HG03097 (cell line): ENCODE measurements around the gene PRDM16.

ENCODE experiments used
- ATAC-seq: cut with Tn5 transposase; IDR thresholded peaks from one replicate; pipeline ENCODE4 v1.9.1; 2021; ENCODE audit not compliant: unreplicated experiment, low FRiP score

Gene PRDM16

DNA sequence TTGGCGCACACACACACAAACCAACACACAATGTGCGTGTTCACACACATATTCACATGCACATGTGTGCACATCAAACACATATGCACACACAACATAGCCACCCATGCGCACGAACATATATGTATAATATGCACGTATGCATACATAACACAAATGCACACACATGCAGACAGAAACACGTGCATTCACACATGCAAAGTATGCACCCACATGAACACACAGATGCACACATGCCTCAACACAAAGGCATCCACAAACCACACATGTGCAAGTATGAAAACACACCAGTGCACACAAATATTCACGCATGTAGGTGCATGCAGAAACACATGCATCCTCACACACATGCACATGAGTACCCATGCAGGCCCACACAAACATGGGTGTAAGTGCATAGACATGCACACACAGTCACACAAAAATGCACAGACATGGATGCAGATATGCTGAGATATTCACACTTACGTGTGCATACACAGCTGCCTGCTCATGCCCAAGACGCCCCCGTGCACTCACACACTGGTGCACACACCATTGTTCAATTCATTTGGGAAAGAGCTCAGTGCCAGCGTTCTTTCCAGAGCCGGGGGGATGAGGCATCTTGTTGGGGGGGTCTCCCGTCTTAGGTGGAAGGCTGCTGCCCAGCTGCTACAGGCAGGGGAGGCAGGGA, 332.7 kb downstream of the PRDM16 start:
- ATAC-seq = no peak

GRCh38 chr1:3402258-3403010, 333.4 kb downstream of the PRDM16 start:
- no peak for ATAC-seq

DNA sequence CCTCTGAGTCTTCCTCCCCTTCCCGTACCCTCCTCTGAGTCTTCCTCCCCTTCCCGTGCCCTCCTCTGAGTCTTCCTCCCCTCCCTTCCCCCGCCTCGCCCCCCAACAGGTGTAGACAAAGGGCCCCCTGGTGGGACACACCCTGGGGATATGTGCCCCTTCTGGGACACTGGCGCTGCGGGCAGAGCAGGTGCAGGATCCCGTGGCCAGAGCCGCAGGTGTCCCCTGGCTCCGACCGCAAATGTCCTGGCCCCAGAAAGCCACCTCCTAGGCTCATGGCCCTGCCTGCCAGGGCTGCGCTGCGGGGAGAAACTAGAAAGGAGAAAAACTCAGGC, 334.0 kb downstream of the PRDM16 start:
- no peak for ATAC-seq

- no peak for ATAC-seq
Measured at GRCh38 chr1:3403388-3404231, 334.6 kb downstream of the PRDM16 start.

- no peak for ATAC-seq
Measured at GRCh38 chr1:3404301-3404700, 335.3 kb downstream of the PRDM16 start.

GRCh38 chr1:3404801-3405200, 335.8 kb downstream of the PRDM16 start:
- ATAC-seq = no peak

GRCh38 chr1:3405491-3405890, 336.5 kb downstream of the PRDM16 start:
- ATAC-seq = no peak

GRCh38 chr1:3405974-3406867, 337.2 kb downstream of the PRDM16 start:
- no peak for ATAC-seq

- ATAC-seq = no peak
Measured at GRCh38 chr1:3407021-3407420, 338.0 kb downstream of the PRDM16 start.

DNA sequence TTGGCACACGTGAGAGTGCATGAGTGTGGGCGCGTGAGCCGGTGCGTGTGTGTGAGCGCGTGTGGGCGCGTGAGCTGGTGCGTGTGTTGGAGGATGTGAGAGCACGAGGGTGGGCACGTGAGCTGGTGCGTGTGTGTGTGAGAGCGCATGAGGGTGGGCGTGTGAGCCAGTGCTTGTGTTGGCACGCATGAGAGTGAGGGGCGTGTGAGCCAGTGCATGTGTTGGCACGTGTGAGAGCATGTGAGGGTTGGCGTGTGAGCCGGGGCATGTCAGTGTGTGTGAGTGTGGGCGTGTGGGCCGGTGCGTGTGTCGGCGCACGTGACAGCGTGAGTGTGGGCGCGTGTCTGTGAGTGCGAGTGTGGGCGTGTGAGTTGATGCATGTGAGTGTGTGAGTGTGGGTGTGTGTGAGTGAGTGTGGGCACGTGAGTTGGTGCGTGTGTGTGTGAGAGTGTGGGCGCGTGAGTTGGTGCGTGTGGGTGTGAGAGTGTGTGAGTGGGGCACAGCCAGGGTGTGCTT, 339.8 kb downstream of the PRDM16 start:
- no peak for ATAC-seq

DNA sequence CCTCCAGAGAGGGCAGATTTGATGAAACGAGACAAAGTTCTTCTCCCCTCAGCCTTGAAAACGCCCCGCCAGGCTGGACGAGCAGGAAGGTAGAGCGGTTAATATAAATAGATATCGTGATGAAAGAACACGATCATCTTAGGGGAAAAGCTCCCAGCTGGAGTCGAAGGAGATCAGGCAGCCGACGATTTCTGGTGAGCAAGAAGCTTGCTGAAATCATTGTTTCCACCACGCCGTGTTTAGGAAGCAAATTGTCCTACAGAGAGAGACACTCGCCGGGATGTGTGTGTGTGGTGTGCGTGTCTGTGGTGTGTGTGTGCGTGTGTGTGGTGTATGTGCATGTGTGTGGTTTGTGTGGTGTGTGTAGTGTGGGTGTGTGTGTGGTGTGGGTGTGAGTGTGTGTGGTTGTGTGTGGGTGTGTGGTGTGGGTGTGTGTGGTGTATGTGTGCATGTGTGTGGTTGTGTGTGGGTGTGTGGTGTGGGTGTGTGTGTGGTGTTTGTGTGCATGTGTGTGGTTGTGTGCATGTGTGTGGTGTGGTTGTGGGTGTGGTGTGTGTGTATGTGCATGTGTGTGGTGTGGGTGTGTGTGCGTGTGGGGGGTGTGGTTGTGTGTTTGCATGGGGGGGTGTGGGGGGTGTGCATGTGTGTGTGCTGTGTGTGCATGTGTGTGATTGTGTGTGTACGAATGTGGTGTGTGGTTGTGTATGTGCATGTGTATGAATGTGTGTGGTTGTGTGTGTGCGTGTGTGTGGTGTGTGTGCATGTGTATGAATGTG, 340.6 kb downstream of the PRDM16 start:
- no peak for ATAC-seq

GRCh38 chr1:3410142-3410925, 341.3 kb downstream of the PRDM16 start:
- no peak for ATAC-seq

DNA sequence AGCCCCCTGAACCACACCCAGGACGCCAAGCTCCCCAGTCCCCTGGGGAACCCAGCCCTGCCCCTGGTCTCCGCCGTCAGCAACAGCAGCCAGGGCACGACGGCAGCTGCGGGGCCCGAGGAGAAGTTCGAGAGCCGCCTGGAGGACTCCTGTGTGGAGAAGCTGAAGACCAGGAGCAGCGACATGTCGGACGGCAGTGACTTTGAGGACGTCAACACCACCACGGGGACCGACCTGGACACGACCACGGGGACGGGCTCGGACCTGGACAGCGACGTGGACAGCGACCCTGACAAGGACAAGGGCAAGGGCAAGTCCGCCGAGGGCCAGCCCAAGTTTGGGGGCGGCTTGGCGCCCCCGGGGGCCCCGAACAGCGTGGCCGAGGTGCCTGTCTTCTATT, 342.8 kb downstream of the PRDM16 start:
- no peak for ATAC-seq

DNA sequence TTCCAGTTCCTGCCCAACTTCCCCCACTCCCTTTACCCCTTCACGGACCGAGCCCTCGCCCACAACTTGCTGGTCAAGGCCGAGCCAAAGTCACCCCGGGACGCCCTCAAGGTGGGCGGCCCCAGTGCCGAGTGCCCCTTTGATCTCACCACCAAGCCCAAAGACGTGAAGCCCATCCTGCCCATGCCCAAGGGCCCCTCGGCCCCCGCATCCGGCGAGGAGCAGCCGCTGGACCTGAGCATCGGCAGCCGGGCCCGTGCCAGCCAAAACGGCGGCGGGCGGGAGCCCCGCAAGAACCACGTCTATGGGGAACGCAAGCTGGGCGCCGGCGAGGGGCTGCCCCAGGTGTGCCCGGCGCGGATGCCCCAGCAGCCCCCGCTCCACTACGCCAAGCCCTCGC, 343.4 kb downstream of the PRDM16 start:
- ATAC-seq = no peak

GRCh38 chr1:3413975-3414710, 345.1 kb downstream of the PRDM16 start:
- ATAC-seq = no peak

- no peak for ATAC-seq
Measured at GRCh38 chr1:3415260-3416090, 346.5 kb downstream of the PRDM16 start.

- ATAC-seq = no peak
Measured at GRCh38 chr1:3417082-3417739, 348.2 kb downstream of the PRDM16 start.
